ENCODE measurements around the gene SEPTIN5. TPM values are rescaled to one million over a fixed set of nuclear protein-coding genes. Genes with fewer than 3 reads are reported as not detected.

Gene SEPTIN5
- total and polyA plus RNA-seq, 9 of the 15 experiments (the other 6 are each of a cell fraction or from before 2014, with no cell fraction given): 0.03 to 195 (median 119) TPM

DNA sequence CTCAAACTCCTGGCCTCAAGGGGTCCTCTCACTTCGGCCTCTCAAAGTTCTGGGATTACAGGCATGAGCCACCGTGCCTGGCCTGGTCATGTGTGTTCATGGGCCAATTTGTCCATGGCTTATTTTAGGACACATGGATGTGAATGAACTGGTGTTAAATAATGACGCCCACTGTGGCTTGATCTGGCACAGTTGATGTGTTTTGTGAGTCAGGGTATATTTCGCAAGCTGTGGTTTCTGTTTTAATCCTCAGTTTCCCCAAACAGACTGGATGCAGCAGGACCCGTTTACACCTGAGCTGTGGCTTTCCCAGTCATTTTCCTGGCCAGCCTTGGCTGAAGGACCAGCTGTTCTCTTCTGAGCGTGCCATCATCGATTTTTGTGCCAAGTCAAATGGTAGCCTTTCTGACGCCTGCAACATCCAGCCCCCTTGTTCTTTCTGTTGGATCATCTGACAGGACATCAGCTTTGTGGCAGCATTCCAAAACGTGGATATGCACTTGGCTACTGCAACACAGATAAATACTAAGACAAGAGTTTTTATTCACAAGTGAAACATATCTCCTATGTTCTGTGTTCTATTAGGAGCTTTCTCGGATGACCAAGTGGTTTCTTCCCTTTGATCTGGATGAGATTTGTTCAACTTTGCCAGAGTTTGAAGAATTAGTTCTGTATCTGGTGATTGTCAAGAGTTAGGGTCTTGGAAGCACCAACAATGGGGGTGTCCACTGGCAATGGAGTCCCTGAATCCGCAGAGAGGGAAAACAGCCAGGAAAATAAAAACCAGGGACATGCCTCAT, 40.0 kb upstream of the SEPTIN5 start (continued):
- TF ChIP-seq MITF (IDR thresholded peaks at IDR 0.05) (0 out of 2 replicates have a peak, but pooled peaks have one; percentile 18), NR0B1 (IDR thresholded peaks at IDR 0.05; ENCODE audit: partially characterized antibody) (no peak), RFX7 (CRISPR knock-in tag; IDR thresholded peaks at IDR 0.05) (no peak), ATF3 (IDR thresholded peaks at IDR 0.05) (no peak), ATF3 (CRISPR knock-in tag; conservative IDR thresholded peaks at IDR 0.05) (0 out of 2 replicates have a peak, but pooled peaks have one; percentile 10), FOXA3 (CRISPR knock-in tag; conservative IDR thresholded peaks at IDR 0.05 in 1 of 2, IDR thresholded peaks at IDR 0.05 in 1 of 2) (no peak), ZBTB5 (IDR thresholded peaks at IDR 0.05) (no peak), CUX1 (CRISPR knock-in tag; IDR thresholded peaks at IDR 0.05) (no peak), SMAD2 (IDR thresholded peaks at IDR 0.05; ENCODE audit: low read depth, low read length) (no peak), PHF8 (IDR thresholded peaks at IDR 0.05; ENCODE audit: borderline replicate concordance, low read length) (no peak), DNMT1 (IDR thresholded peaks at IDR 0.05) (no peak), HCFC1 (IDR thresholded peaks at IDR 0.05; ENCODE audit: low read depth, low read length) (no peak), ZNF134 (CRISPR knock-in tag; conservative IDR thresholded peaks at IDR 0.05) (no peak), TFAP4 (CRISPR knock-in tag; IDR thresholded peaks at IDR 0.05; ENCODE audit: borderline replicate concordance) (peak; percentile 37; the same call in 1 of the 2 replicates)
